Thyroid gland (tissue), 4 donors: ENCODE data around the gene BTBD19. TPM values are rescaled to one million over a fixed set of nuclear protein-coding genes. Genes with fewer than 3 reads are reported as not detected.
"Not testable (repeated sequence)": the region's sequence is repeated elsewhere in the genome, so short reads cannot be mapped to it uniquely, and the experiment has no call there.

Experiments used
- DNase-seq, 2 donors: peaks; one replicate each; pipeline ENCODE4 v3.0.0-alpha.2; 2019
- H3K27ac ChIP-seq, 3 donors: fragments of 200-600 bp; sonication (generic); 1 replicate in 2 of 3; 2 replicates in 1 of 3; pipeline ENCODE4 v1.5.1; 2016 to 2019; ENCODE audit warnings: mild to moderate bottlenecking in 1 of 3, moderate library complexity in 1 of 3
- H3K27me3 ChIP-seq: fragments of 200-600 bp; sonication (generic); one replicate; pipeline ENCODE4 v1.5.1; 2019
- H3K36me3 ChIP-seq, 2 donors: fragments of 200-600 bp; sonication (generic); one replicate each; pipeline ENCODE4 v1.5.1; 2016 to 2019
- H3K4me1 ChIP-seq, 2 donors: fragments of 200-600 bp; sonication (generic); one replicate each; pipeline ENCODE4 v1.5.1; 2017 to 2019
- H3K4me3 ChIP-seq, 3 donors: fragments of 200-600 bp; sonication (generic); replicated peaks in 1 of 3; 1 replicate in 2 of 3; 2 replicates in 1 of 3; pipeline ENCODE4 v1.5.1; 2016; ENCODE audit warnings: mild to moderate bottlenecking in 1 of 3
- H3K9me3 ChIP-seq: fragments of 200-600 bp; sonication (generic); one replicate; pipeline ENCODE4 v1.5.1; 2017
- CTCF ChIP-seq, 6 experiments: fragments of 200-600 bp in 3 of 6; fragments of 450-650 bp in 3 of 6; sonication (generic) in 3 of 6; IDR thresholded peaks; one replicate each; pipeline ENCODE4 v1.5.1; 2016 to 2019; ENCODE audit warnings: antibody characterized with exemption in 6 of 6, mild to moderate bottlenecking in 2 of 6, inconsistent platforms in 1 of 6, moderate library complexity in 1 of 6
- POLR2A ChIP-seq, 2 donors: fragments of 450-650 bp; IDR thresholded peaks; one replicate each; pipeline ENCODE4 v1.6.1; 2017; ENCODE audit warnings: antibody characterized with exemption in 2 of 2, mild to moderate bottlenecking in 2 of 2, moderate library complexity in 1 of 2
- WGBS, 2 donors: methylation state at CpG; one replicate each; pipeline ENCODE4 v1.1.5; 2017; 5-methylcytosine and 5-hydroxymethylcytosine counted together
- intact Hi-C: fragments of 100-400 bp; cut with DNase I; formaldehyde crosslinking; loops from one replicate; pipeline ENCODE4 v1.15.1; 2023
- total RNA-seq, 4 donors: library from RNA; depleted of rRNA; stranded (reverse); fragments of >200 nt; gene quantifications; one replicate each; pipeline ENCODE4 v1.2.3, GENCODE V29; 2016

The BTBD19 gene, protein sequence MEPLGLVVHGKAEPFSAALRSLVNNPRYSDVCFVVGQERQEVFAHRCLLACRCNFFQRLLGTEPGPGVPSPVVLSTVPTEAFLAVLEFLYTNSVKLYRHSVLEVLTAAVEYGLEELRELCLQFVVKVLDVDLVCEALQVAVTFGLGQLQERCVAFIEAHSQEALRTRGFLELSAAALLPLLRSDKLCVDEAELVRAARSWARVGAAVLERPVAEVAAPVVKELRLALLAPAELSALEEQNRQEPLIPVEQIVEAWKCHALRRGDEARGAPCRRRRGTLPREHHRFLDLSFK
- 10 to 100 TPM in 2 of 4 donors, 1 to 10 TPM in 2; 7.3 to 14.9 (median 9.2) TPM for total RNA-seq

GRCh38 chr1:44808063-44808937, at the start of gene BTBD19:
TSS of gene BTBD19 (plus strand) at chr1:44808523. CDS start at chr1:44808821, 298 bp downstream.
- peak; percentile 88 for DNase-seq
- Histone ChIP-seq H3K4me1 (peaks cover 49 to 80% of the 10 kb centered on the region in 2 donors), H3K9me3 (no peaks in the 10 kb centered on the region), H3K4me3 (peak within 1 kb of the TSS in 1 of 3 donors; percentile 16), H3K36me3 (peaks cover 13 to 20% of the 10 kb centered on the region in 2 donors), H3K27me3 (no peaks in the 10 kb centered on the region), H3K27ac (peak within 1 kb of the TSS; percentile 97 to 100 (median 99))
- intact Hi-C loops, result no loop called here
- TF ChIP-seq CTCF (IDR thresholded peaks at IDR 0.05), result no peak
- TF ChIP-seq POLR2A (IDR thresholded peaks at IDR 0.05), result peak; percentile 46 to 55
- WGBS, 2 donors, result 8 to 9% methylated on average over 14 to 18 of the region's 23 CpGs

DNA sequence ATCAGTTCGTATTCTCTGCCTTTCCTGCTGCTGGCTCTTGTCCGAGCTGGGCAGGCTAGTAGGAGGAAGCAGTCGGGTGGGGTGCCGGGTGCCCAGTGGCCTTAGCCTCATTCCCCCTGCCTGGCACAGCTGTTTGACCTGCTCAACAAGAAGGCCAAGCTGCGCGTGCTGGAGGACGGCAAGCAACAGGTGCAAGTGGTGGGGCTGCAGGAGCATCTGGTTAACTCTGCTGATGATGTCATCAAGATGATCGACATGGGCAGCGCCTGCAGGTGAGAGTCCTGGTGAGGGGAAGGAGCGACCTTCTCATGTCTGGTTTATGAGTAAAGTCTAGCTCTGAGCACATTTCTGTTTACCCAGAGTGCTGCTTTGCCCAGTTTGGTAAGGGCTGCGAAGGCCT, 49.2 kb upstream of the BTBD19 start:
- no peak overlapping the region for H3K4me3 ChIP-seq
- no peaks in the 10 kb centered on the region for H3K36me3 ChIP-seq
- WGBS, 2 donors, result 90 to 94% methylated on average over 11 of the region's 11 CpGs
- no peak overlapping the region for H3K27ac ChIP-seq
- TF ChIP-seq POLR2A (IDR thresholded peaks at IDR 0.05) (no peak), CTCF (IDR thresholded peaks at IDR 0.05) (no peak)
- no peaks in the 10 kb centered on the region for H3K4me1 ChIP-seq
- no peaks in the 10 kb centered on the region for H3K9me3 ChIP-seq
- intact Hi-C loops, result no loop called here
- H3K27me3 ChIP-seq, result no peaks in the 10 kb centered on the region
- DNase-seq, result no peak

GRCh38 chr1:44760876-44761275, 47.4 kb upstream of the BTBD19 start:
- H3K27me3 ChIP-seq, result no peaks in the 10 kb centered on the region
- H3K9me3 ChIP-seq, result no peaks in the 10 kb centered on the region
- no peaks in the 10 kb centered on the region for H3K4me1 ChIP-seq
- no peak for DNase-seq
- TF ChIP-seq POLR2A (IDR thresholded peaks at IDR 0.05) (no peak), CTCF (IDR thresholded peaks at IDR 0.05) (no peak)
- intact Hi-C loops, result no loop called here
- H3K27ac ChIP-seq, result no peak overlapping the region
- no peak overlapping the region for H3K4me3 ChIP-seq
- 94 to 95% methylated on average over 3 of the region's 3 CpGs for WGBS, 2 donors
- H3K36me3 ChIP-seq, result no peaks in the 10 kb centered on the region

- H3K9me3 ChIP-seq, H3K27me3 ChIP-seq, H3K36me3 ChIP-seq, H3K4me1 ChIP-seq, intact Hi-C loops, H3K4me3 ChIP-seq, H3K27ac ChIP-seq, DNase-seq: not testable (repeated sequence)
- 96 to 97% methylated on average over 6 of the region's 6 CpGs for WGBS, 2 donors
Observed at GRCh38 chr1:44766421-44766820, 41.9 kb upstream of the BTBD19 start.

DNA sequence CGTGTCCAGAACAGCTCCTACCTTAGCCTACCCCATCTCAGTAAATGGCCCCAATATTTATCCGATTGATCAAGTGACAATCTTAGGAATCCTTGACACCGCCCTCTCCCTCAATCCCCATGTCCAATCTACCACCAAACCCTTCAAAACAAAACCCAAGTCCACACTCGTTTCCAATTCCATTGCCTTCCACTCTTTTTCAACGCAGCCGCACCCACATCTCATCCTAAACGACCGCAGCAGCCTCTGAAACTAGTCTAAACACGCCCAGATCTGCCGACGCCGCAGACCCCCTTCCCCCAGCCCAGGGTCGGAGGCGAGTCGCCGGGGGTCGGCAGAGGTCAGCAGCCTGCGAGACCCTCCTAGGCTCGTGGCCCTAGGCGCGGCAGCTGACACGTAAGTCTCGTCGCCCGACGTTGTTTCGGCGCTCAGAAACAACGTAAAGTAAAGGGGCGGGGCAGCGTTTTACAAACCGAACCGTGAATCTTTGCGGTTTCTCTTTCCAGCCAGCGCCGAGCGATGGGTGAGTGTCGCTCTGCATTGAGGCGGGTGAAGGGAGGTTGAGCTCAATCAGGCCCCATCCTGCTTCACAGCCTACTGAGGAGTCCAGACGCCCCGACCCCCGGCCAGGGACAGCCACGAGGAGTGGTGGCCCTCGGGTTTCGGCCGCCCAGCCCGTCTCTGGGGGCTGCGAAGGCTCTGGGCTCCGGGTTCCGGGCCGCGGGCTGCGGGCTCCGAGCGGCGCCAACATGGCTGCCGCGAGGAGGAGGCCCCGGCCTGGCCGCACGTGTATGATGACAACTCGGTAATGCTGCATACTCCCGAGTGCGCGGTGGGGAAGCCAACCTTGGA, 33.0 kb upstream of the BTBD19 start, which contains the start of gene RPS8:
Gene RPS8, plus strand, starts transcription at position 463 of the 852 bp plus-strand sequence. Its CDS starts 57 bp downstream, at position 520.
- H3K27me3 ChIP-seq, result no peaks in the 10 kb centered on the region
- DNase-seq, result peak; percentile 91 to 92
- WGBS, 2 donors, result 1% methylated on average over 32 to 34 of the region's 65 CpGs
- peaks cover 11 to 22% of the 10 kb centered on the region in 2 donors for H3K36me3 ChIP-seq
- H3K9me3 ChIP-seq, result no peaks in the 10 kb centered on the region
- intact Hi-C loops, result loop anchor here (5.0 kb wide), 1 partner anchor 33 kb away; no protein-coding TSS in a partner anchor
- peak within 1 kb of the TSS; percentile 57 to 96 (median 71) for H3K4me3 ChIP-seq
- H3K27ac ChIP-seq, result peak within 1 kb of the TSS; percentile 88 to 90 (median 89)
- peaks cover 12 to 14% of the 10 kb centered on the region in 2 donors for H3K4me1 ChIP-seq
- TF ChIP-seq POLR2A (IDR thresholded peaks at IDR 0.05) (peak; percentile 33 to 94), CTCF (IDR thresholded peaks at IDR 0.05) (peak in 1 of 6 experiments; percentile 3)
